HCT116 (cell line): ENCODE results near the gene MAPK4.

Experiments used
- ATF3 ChIP-seq: IDR thresholded peaks from 2 replicates; pipeline ENCODE4 v1.6.1; 2012
- CEBPB ChIP-seq: IDR thresholded peaks from 2 replicates; pipeline ENCODE4 v1.6.1; 2012; ENCODE audit warnings: low read depth
- CTCF ChIP-seq, 3 experiments: fragments of 200-600 bp in 1 of 3; sonication (generic) in 1 of 3; IDR thresholded peaks in 2 of 3; conservative IDR thresholded peaks in 1 of 3; 2 replicates each; pipeline ENCODE4 v1.5.1; 2012 to 2017; ENCODE audit warnings: low read depth in 2 of 3, low read length in 2 of 3, antibody characterized with exemption in 1 of 3, borderline replicate concordance in 1 of 3, control low read depth in 1 of 3, mild to moderate bottlenecking in 1 of 3, mixed read lengths in 1 of 3, mixed run types in 1 of 3, moderate library complexity in 1 of 3; ENCODE audit not compliant: insufficient read depth in 1 of 3
- JUND ChIP-seq: IDR thresholded peaks from 2 replicates; pipeline ENCODE4 v1.6.1; 2012
- POLR2A ChIP-seq: IDR thresholded peaks from 2 replicates; pipeline ENCODE4 v1.7.0; 2011; ENCODE audit warnings: borderline replicate concordance; ENCODE audit not compliant: insufficient read depth, insufficient read length; ENCODE audit errors: extremely low read depth
- POLR2AphosphoS5 ChIP-seq: IDR thresholded peaks from 2 replicates; pipeline ENCODE4 v1.6.1; 2011; ENCODE audit warnings: mild to moderate bottlenecking, low read depth, low read length, moderate library complexity
- SRF ChIP-seq: IDR thresholded peaks from 2 replicates; pipeline ENCODE4 v1.6.1; 2012; ENCODE audit warnings: low read depth
- ZNF274 ChIP-seq: fragments of 200-500 bp; sonication (Bioruptor generic); IDR thresholded peaks from 2 replicates; pipeline ENCODE4 v1.6.1; 2014; ENCODE audit warnings: mild to moderate bottlenecking, low read depth, low read length, inconsistent platforms

GRCh38 chr18:50642439-50642838 lies 82.6 kb downstream of the MAPK4 start:
- no peak for TF ChIP-seq CTCF (IDR thresholded peaks at IDR 0.05 in 2 of 3, conservative IDR thresholded peaks at IDR 0.05 in 1 of 3; ENCODE audit: borderline replicate concordance in 1 of 3, insufficient read depth in 1 of 3, low read depth in 2 of 3, low read length in 2 of 3)
- no peak for TF ChIP-seq SRF
- TF ChIP-seq POLR2A: no peak
- TF ChIP-seq CEBPB: no peak
- TF ChIP-seq JUND: no peak
- TF ChIP-seq ATF3: no peak
- no peak for TF ChIP-seq POLR2AphosphoS5
- no peak for TF ChIP-seq ZNF274
